H1 (cell line): ENCODE measurements around the gene BICDL1. TPM values are rescaled to one million over a fixed set of nuclear protein-coding genes. Genes with fewer than 3 reads are reported as not detected.

ENCODE experiments used
- CTCF ChIA-PET: fragments of 300-600 bp; sonication (Branson Sonifier 250); formaldehyde crosslinking; loops from one replicate; lab custom pipeline; 2021; ENCODE audit not compliant: partially characterized antibody; lab: Charles Lee
- POLR2A ChIA-PET: fragments of 300-600 bp; sonication (Branson Sonifier 250); formaldehyde crosslinking; loops from one replicate; lab custom pipeline; 2021; ENCODE audit warnings: inconsistent platforms; ENCODE audit not compliant: partially characterized antibody; lab: Charles Lee
- DNase-seq, 2 experiments: peaks; one replicate each; pipeline versions ENCODE4 v3.0.0 to v3.0.0-alpha.2; 2010 to 2022; ENCODE audit warnings: low spot score in 2 of 2, low read depth in 1 of 2, mixed read lengths in 1 of 2
- FAIRE-seq: peaks from 2 replicates; lab custom pipeline; 2011; peaks lifted over from hg19 to GRCh38; lab: Jason Lieb, UNC
- H2AFZ ChIP-seq: 2 replicates; pipeline ENCODE4 v1.8.1; 2012; ENCODE audit warnings: low read length, inconsistent platforms
- H2AK5ac ChIP-seq: 2 replicates; pipeline ENCODE4 v1.6.1; 2013; ENCODE audit warnings: low read depth, low read length
- H2BK120ac ChIP-seq: replicated peaks from 2 replicates; pipeline ENCODE3; 2013; ENCODE audit warnings: low read depth, low read length, inconsistent platforms
- H2BK12ac ChIP-seq: 2 replicates; pipeline ENCODE4 v1.6.1; 2013; ENCODE audit warnings: low read depth, low read length
- H2BK15ac ChIP-seq: 2 replicates; pipeline ENCODE4 v1.6.1; 2013; ENCODE audit warnings: low read length
- H2BK20ac ChIP-seq: 2 replicates; pipeline ENCODE4 v1.6.1; 2013; ENCODE audit warnings: low read length
- H2BK5ac ChIP-seq: 2 replicates; pipeline ENCODE4 v1.6.1; 2013; ENCODE audit warnings: low read depth, low read length
- H3K14ac ChIP-seq: 2 replicates; pipeline ENCODE4 v1.6.1; 2013; ENCODE audit warnings: inconsistent platforms; ENCODE audit not compliant: insufficient read length
- H3K18ac ChIP-seq: 2 replicates; pipeline ENCODE4 v1.6.1; 2013; ENCODE audit warnings: low read length; ENCODE audit errors: extremely low read depth
- H3K23ac ChIP-seq: 2 replicates; pipeline ENCODE4 v1.6.1; 2013; ENCODE audit warnings: inconsistent platforms; ENCODE audit not compliant: insufficient read length
- H3K23me2 ChIP-seq: 2 replicates; pipeline ENCODE4 v1.6.1; 2013; ENCODE audit warnings: low read depth, low read length
- H3K27ac ChIP-seq: 2 replicates; pipeline ENCODE4 v1.6.1; 2011; ENCODE audit warnings: low read depth, low read length, inconsistent platforms
- H3K27me3 ChIP-seq, 4 experiments: replicated peaks in 1 of 4; 1 replicate in 1 of 4; 2 replicates in 3 of 4; pipeline versions ENCODE4 v1.6.1 to v1.8.1; 2011 to 2013; ENCODE audit warnings: low read length in 3 of 4, mild to moderate bottlenecking in 3 of 4, inconsistent platforms in 2 of 4, mixed read lengths in 2 of 4, moderate library complexity in 1 of 4; ENCODE audit not compliant: control insufficient read depth in 3 of 4, insufficient read depth in 3 of 4; ENCODE audit errors: extremely low read depth in 1 of 4
- H3K36me3 ChIP-seq, 4 experiments: 2 replicates each; pipeline versions ENCODE4 v1.6.1 to v1.8.1; 2011 to 2013; ENCODE audit warnings: mild to moderate bottlenecking in 4 of 4, low read length in 3 of 4, moderate library complexity in 2 of 4, control low read depth in 1 of 4, inconsistent platforms in 1 of 4; ENCODE audit not compliant: insufficient read depth in 4 of 4, control insufficient read depth in 2 of 4
- H3K4ac ChIP-seq: replicated peaks from 2 replicates; pipeline ENCODE3; 2013; ENCODE audit warnings: low read length, low read depth, mixed read lengths, inconsistent platforms; ENCODE audit not compliant: insufficient read length
- H3K4me1 ChIP-seq, 4 experiments: replicated peaks in 1 of 4; 1 replicate in 1 of 4; 2 replicates in 3 of 4; pipeline versions ENCODE4 v1.6.1 to v1.8.1; 2011 to 2013; ENCODE audit warnings: low read length in 3 of 4, inconsistent platforms in 2 of 4, mixed read lengths in 1 of 4; ENCODE audit not compliant: insufficient read depth in 4 of 4, control insufficient read depth in 3 of 4
- H3K4me2 ChIP-seq, 2 experiments: 2 replicates each; pipeline versions ENCODE4 v1.6.1 to v1.8.1; 2011 to 2013; ENCODE audit warnings: low read depth in 2 of 2, low read length in 2 of 2, control low read depth in 1 of 2, inconsistent platforms in 1 of 2, mild to moderate bottlenecking in 1 of 2; ENCODE audit not compliant: insufficient read depth in 1 of 2
- H3K4me3 ChIP-seq, 4 experiments: fragments of 200-600, 300-600 bp in 1 of 4; sonication (generic), shearing (Covaris generic), sonication (Bioruptor Twin) in 1 of 4; 2 replicates each; pipeline versions ENCODE4 v1.5.1 to v1.8.1; 2011 to 2016; ENCODE audit warnings: low read length in 4 of 4, low read depth in 3 of 4, control low read depth in 2 of 4, inconsistent platforms in 2 of 4, mild to moderate bottlenecking in 2 of 4, mixed read lengths in 1 of 4, moderate library complexity in 1 of 4; ENCODE audit not compliant: insufficient read depth in 2 of 4; ENCODE audit errors: extremely low read depth in 1 of 4
- H3K56ac ChIP-seq: replicated peaks from 2 replicates; pipeline ENCODE3; 2013; ENCODE audit warnings: low read depth, mild to moderate bottlenecking, mixed read lengths, low read length, inconsistent platforms; ENCODE audit not compliant: insufficient read length
- H3K79me1 ChIP-seq: 2 replicates; pipeline ENCODE4 v1.6.1; 2013; ENCODE audit warnings: low read depth, low read length, control low read depth
- H3K79me2 ChIP-seq, 2 experiments: 2 replicates each; pipeline versions ENCODE4 v1.6.1 to v1.8.1; 2012 to 2013; ENCODE audit warnings: low read length in 2 of 2, mild to moderate bottlenecking in 2 of 2, inconsistent platforms in 1 of 2; ENCODE audit not compliant: insufficient read depth in 2 of 2, control insufficient read depth in 1 of 2
- H3K9ac ChIP-seq, 4 experiments: replicated peaks in 1 of 4; 1 replicate in 1 of 4; 2 replicates in 3 of 4; pipeline versions ENCODE4 v1.6.1 to v1.8.1; 2011 to 2013; ENCODE audit warnings: low read depth in 3 of 4, low read length in 3 of 4, control low read depth in 2 of 4, mild to moderate bottlenecking in 2 of 4, moderate library complexity in 2 of 4, inconsistent platforms in 1 of 4; ENCODE audit errors: extremely low read depth in 1 of 4
- H3K9me3 ChIP-seq, 2 experiments: 2 replicates each; pipeline versions ENCODE4 v1.6.1 to v1.8.1; 2012 to 2013; ENCODE audit warnings: mild to moderate bottlenecking in 2 of 2, moderate library complexity in 2 of 2, control low read depth in 1 of 2, inconsistent platforms in 1 of 2, low read depth in 1 of 2, low read length in 1 of 2, mixed read lengths in 1 of 2; ENCODE audit not compliant: insufficient read depth in 2 of 2
- H4K20me1 ChIP-seq, 2 experiments: replicated peaks in 1 of 2; 2 replicates each; pipeline versions ENCODE3 to v1.8.1; 2011 to 2013; ENCODE audit warnings: inconsistent platforms in 2 of 2, low read length in 2 of 2, mild to moderate bottlenecking in 1 of 2; ENCODE audit not compliant: insufficient read depth in 2 of 2, control insufficient read depth in 1 of 2
- H4K5ac ChIP-seq: 2 replicates; pipeline ENCODE4 v1.6.1; 2013; ENCODE audit warnings: low read length, low read depth, mixed read lengths, inconsistent platforms; ENCODE audit not compliant: insufficient read length
- H4K8ac ChIP-seq: 2 replicates; pipeline ENCODE4 v1.8.0; 2013; ENCODE audit warnings: mild to moderate bottlenecking, moderate library complexity, low read length, inconsistent platforms; ENCODE audit not compliant: insufficient read depth; ENCODE audit errors: extremely low read depth
- H4K91ac ChIP-seq: replicated peaks from 2 replicates; pipeline ENCODE3; 2013; ENCODE audit warnings: low read length, mixed read lengths, inconsistent platforms; ENCODE audit not compliant: insufficient read length
- BCL11A ChIP-seq, 2 experiments: IDR thresholded peaks; one replicate each; pipeline ENCODE4 v1.6.1; 2011; ENCODE audit warnings: low read depth in 2 of 2, low read length in 2 of 2, mild to moderate bottlenecking in 2 of 2
- BRCA1 ChIP-seq: IDR thresholded peaks from 2 replicates; pipeline ENCODE4 v1.6.1; 2012; ENCODE audit warnings: low read depth, low read length, improper control_type of control experiment
- CBX5 ChIP-seq: fragments of 300-800, 300-1000 bp; sonication (generic); IDR thresholded peaks from 2 replicates; pipeline ENCODE4 v1.7.1; 2016; ENCODE audit warnings: antibody characterized with exemption, low read length, low read depth
- E2F6 ChIP-seq: IDR thresholded peaks from 2 replicates; pipeline ENCODE4 v1.6.1; 2012; ENCODE audit warnings: inconsistent platforms
- EGR1 ChIP-seq: IDR thresholded peaks from 2 replicates; pipeline ENCODE4 v1.6.1; 2011; ENCODE audit warnings: low read depth, low read length, borderline replicate concordance
- POLR2A ChIP-seq, 2 experiments: IDR thresholded peaks; 1 replicate in 1 of 2; 2 replicates in 1 of 2; pipeline ENCODE4 v1.6.1; 2011; ENCODE audit warnings: low read depth in 2 of 2, low read length in 2 of 2, mild to moderate bottlenecking in 2 of 2; ENCODE audit errors: control extremely low read depth in 1 of 2
- POU5F1 ChIP-seq: IDR thresholded peaks from 2 replicates; pipeline ENCODE4 v1.6.1; 2011; ENCODE audit warnings: low read depth, mild to moderate bottlenecking, low read length, moderate library complexity
- TCF12 ChIP-seq: IDR thresholded peaks from 2 replicates; pipeline ENCODE4 v1.6.1; 2011; ENCODE audit warnings: low read depth, mild to moderate bottlenecking, low read length
- WGBS, 2 experiments: shearing (Covaris generic) in 1 of 2; methylation state at CpG; one replicate each; pipeline versions ENCODE4 v1.1.6 to v1.1.7; 2013 to 2015; ENCODE audit warnings: low lambda C conversion rate in 2 of 2, mixed read lengths in 2 of 2, inconsistent platforms in 1 of 2, low coverage in 1 of 2, missing lambda C conversion rate in 1 of 2; ENCODE audit not compliant: insufficient replicate concordance in 2 of 2, insufficient coverage in 1 of 2, insufficient read length in 1 of 2; ENCODE audit errors: extremely low coverage in 1 of 2, missing lambda C conversion rate in 1 of 2; 5-methylcytosine and 5-hydroxymethylcytosine counted together
- polyA plus RNA-seq, 7 experiments: library from polyadenylated mRNA; depleted of rRNA in 3 of 7; stranded (reverse) in 5 of 7; unstranded in 2 of 7; fragments of >200 nt in 5 of 7; fragments of 200-250 nt in 2 of 7; gene quantifications; 1 replicate in 5 of 7; 2 replicates in 1 of 7; 4 replicates in 1 of 7; pipeline versions ENCODE4 v1.2.1 to v1.2.3, GENCODE V29; 2011 to 2013; ENCODE audit warnings: missing spikeins in 2 of 7, mixed read lengths in 2 of 7
- total RNA-seq: library from RNA; stranded (reverse); fragmentation: NEBNext Ultra II Directional; extraction: Animal tissue kit (Norgen Biotek cat#: 25700); gene quantifications from 2 replicates; pipeline ENCODE4 v1.2.1, GENCODE V29; 2021

Gene BICDL1
- total and polyA plus RNA-seq, 2 of the 8 experiments (the other 6 are each of a cell fraction or from before 2014, with no cell fraction given) = 17.2 to 25.9 TPM

- peaks cover 2 to 3% of the 10 kb centered on the region in 2 experiments for H4K20me1 ChIP-seq
- no peak overlapping the region for H2BK120ac ChIP-seq
- H3K27me3 ChIP-seq = no peaks in the 10 kb centered on the region
- TF ChIP-seq EGR1 = no peak
- no peak for TF ChIP-seq TCF12
- TF ChIP-seq POU5F1 = no peak
- TF ChIP-seq BRCA1 = no peak
- TF ChIP-seq E2F6 = no peak
- TF ChIP-seq CBX5 = no peak
- no peak for TF ChIP-seq BCL11A (IDR thresholded peaks at IDR 0.05; ENCODE audit: low read depth in 2 of 2, low read length in 2 of 2)
- TF ChIP-seq POLR2A (IDR thresholded peaks at IDR 0.05; ENCODE audit: control extremely low read depth in 1 of 2, low read depth in 2 of 2, low read length in 2 of 2) = no peak
- no peak overlapping the region for H3K56ac ChIP-seq
- H3K9me3 ChIP-seq = no peaks in the 10 kb centered on the region
- peaks cover 17% of the 10 kb centered on the region for H3K79me1 ChIP-seq
- no peak overlapping the region for H3K4me3 ChIP-seq
- H2AFZ ChIP-seq = no peak overlapping the region
- no peak overlapping the region; a peak in 1 of 4 replicates for H3K4me2 ChIP-seq
- no peak overlapping the region for H2BK15ac ChIP-seq
- no peak overlapping the region for H2BK12ac ChIP-seq
- H3K14ac ChIP-seq = no peak overlapping the region
- H3K79me2 ChIP-seq = peaks cover 0 to 27% of the 10 kb centered on the region in 2 experiments; a peak in 3 of 4 replicates
- no peak for DNase-seq
- H4K5ac ChIP-seq = no peak overlapping the region
- WGBS, 2 experiments = 97% methylated on average over 7 of the region's 9 CpGs; no CpG with 5 or more reads in 1 of the 2 experiments
- H2BK5ac ChIP-seq = no peak overlapping the region
- no peak overlapping the region for H3K9ac ChIP-seq
- no peak overlapping the region for H2BK20ac ChIP-seq
- no peak overlapping the region for H3K18ac ChIP-seq
- no peak overlapping the region for H3K27ac ChIP-seq
- no peak overlapping the region for H3K4ac ChIP-seq
- no peak overlapping the region for H4K91ac ChIP-seq
- FAIRE-seq = no peak
- no peak overlapping the region for H4K8ac ChIP-seq
- ChIA-PET POLR2A (interaction anchor here (1.3 to 16.6 kb wide), 7 partner anchors 9 to 173 kb away, joined by 3 to 266 read pairs (median 13); partner anchors contain the start of genes GCN1, RNU4-1, RNU4-2 and RPLP0), CTCF (interaction anchor here (0.6 to 3.6 kb wide), 5 partner anchors 17 to 488 kb away, joined by 3 to 12 read pairs (median 4); no protein-coding TSS in a partner anchor)
- no peak overlapping the region for H3K23ac ChIP-seq
- H3K4me1 ChIP-seq = peaks cover 5 to 14% (median 9%) of the 10 kb centered on the region in 4 experiments; a peak in 6 of 7 replicates
- H3K36me3 ChIP-seq = peaks cover 0 to 2% (median 0%) of the 10 kb centered on the region in 4 experiments; a peak in 1 of 8 replicates
- peaks cover 9% of the 10 kb centered on the region for H3K23me2 ChIP-seq
- H2AK5ac ChIP-seq = no peak overlapping the region
Observed at GRCh38 chr12:120119271-120119973, 130.4 kb downstream of the BICDL1 start.
